Ecto neural progenitor cell (in vitro differentiated cells): Measurements from ENCODE around the gene LIN7C.
"Not testable (repeated sequence)": the region's sequence is repeated elsewhere in the genome, so short reads cannot be mapped to it uniquely, and the experiment has no call there.

Source experiments
- DNase-seq: peaks from one replicate; pipeline ENCODE4 v3.0.0-alpha.2; 2018; ENCODE audit warnings: low spot score

LIN7C gene

DNA sequence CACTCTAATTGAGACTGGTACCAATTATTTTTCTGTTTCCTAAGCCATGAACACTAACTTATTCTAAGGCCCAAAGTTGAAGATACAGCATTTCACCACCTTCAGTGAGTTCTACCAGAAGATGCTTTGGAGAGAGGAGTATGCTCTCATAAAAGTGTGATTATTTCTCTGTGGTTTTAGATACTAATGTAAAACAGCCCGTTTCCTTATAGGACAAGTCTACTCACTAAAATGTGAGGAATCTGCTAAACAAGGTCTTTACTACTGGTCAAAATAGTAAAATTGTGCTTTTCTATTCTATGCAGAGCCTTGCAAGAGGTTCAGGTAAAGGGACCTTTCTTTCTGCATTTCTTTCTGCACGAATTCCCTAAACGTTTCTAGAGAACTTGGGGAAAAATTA is 36.4 kb downstream of the LIN7C start:
- no peak for DNase-seq

DNA sequence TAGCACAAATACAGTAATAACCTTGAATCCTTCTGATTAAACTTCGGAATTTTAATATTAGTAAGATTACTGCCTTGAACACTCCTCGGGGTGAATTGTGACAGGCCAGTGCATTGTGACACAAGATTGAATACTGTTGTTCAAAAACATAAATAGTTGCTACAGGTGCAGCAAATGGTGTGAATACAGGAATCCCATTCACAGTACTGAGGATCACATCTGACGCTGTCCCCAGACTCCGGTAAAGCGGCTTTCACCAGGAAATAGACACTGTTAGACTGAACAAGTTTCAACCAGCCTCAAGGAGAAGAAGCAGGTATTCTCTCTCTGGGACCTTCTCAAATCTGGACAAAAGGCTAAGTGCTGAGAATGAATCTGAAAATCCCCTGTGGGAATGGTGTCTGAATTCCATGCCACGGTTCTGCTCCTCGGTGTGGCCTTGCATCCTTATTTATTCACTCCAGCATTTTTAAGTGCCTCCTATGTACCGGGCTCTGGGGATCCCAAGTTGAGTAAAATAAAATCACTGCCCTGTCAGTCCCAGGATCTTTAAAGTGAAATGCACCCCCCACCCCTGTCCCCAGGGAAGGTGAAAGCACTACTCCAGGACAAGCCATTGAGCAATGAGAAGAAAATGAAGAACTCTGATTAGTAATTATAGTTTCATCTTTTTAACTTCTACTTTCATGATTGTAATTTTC is 37.4 kb downstream of the LIN7C start:
- no peak for DNase-seq

DNA sequence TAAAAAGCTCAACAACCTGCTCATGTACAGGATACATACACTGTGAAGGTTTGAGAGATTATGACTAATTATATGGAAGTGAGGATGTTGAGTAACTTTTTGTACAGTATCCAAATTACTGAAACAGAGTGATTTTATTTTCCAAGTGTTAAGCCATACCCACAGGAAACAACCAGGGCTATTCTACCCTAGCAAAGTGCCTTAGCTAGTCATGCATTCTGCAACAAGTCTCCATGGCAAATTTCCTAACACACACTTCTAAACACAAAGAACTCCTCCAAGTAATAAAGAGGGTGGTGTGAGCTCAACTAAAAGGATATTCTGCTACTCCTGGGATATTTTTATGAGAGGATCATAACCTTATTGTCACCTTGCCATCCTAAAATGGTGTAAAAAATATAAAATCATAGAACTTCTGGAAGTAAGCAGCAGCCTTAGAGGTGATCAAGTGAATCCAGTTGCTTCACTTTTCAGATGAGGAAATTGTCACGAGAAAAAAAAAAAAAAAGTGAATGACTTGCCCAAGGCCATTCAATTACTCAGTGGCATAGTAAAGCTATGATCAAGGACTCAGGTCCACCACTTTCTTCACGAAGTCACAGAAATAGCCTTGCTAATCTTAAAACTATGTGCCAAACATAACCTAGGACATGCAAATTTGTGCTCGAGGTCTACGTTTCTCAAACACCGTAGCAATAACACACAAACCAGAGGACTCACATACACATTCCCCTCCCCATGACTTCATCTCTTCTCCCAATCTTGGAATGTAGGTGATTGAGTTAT is 38.2 kb downstream of the LIN7C start:
- DNase-seq = no peak

DNA sequence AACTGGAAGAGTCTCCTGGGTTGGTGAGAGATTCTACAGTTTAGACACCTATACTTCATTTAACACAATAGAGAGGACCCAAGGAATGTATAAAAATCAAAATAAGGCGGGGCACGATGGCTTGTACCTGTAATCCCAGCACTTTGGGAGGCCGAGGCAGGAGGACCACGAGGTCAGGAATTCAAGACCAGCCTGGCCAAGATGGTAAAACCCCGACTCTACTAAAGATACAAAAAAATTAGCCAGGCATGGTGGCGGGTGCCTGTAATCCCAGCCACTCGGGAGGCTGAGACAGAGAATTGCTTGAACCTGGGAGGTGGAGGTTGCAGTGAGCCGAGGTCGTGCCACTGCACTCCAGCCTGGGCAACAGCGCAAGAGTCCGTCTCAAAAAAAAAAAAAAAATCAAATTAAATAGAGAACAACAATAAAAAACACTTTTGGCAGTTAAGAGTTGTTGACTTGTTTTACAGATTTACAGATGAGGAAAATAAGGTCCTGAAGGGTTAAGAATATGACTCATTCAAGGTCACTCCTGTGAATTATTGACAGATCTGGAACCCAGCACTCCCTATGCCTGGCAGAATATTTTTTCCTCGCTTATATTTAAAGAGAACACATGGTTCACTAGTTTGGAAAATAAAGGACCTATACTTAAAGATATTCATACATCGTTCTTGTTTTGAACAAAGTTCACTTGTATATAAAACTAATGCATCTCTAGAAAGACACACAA is 39.2 kb downstream of the LIN7C start:
- no peak for DNase-seq

DNA sequence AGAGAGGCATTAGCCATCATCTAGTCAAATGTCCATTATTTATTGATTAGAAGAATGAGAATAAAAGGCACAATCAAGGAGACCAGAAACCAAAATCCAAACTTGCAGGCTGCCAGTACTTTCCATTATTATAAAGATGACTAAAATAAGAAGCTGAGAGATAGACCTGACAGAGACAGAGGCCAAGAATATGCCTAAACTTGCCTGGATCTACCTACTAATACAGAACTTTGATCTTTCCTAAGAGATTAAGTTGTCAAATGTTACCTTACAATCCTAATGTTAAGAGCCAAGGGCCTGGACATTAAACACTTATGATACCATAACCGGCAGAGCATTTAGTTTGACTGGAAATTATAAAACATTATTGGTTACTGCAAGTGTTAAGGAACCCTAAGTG is 40.2 kb downstream of the LIN7C start:
- no peak for DNase-seq

DNA sequence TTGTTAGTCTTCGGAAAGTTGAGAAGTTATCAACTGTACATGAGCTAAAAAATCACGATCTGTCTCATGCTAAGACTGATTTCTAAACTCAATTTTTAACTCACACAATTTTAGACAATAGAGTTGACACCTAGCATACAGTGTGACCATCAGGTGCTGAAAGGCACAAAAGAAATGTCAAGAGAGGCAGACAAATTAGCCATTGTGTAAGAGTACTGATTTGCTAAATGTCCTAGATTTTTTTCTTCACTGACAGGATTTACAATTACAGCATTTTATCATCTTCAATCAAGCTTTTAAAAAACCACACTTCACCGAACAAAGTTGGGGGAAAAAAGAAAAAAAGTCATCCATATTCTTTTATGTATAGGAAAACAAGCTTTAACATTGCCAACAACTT is 40.9 kb downstream of the LIN7C start:
- no peak for DNase-seq

DNA sequence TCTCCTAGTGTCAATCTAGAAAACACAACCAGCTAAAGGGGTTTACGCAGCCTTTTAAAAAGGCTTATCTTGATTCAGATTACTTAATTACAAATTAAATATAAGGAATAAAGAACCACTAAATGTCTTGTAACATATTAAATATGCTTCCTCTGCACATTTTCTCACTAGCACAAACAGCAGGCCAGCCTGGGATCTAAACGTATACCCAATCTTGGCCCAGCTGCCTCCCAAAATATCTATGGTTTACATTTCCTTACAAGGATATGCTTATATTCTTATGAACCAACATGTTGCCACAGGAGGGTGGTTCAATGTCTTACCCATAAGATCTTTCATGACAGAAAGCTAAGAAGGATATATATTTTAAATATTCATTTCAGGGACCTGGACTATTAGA is 41.7 kb downstream of the LIN7C start:
- no peak for DNase-seq

DNA sequence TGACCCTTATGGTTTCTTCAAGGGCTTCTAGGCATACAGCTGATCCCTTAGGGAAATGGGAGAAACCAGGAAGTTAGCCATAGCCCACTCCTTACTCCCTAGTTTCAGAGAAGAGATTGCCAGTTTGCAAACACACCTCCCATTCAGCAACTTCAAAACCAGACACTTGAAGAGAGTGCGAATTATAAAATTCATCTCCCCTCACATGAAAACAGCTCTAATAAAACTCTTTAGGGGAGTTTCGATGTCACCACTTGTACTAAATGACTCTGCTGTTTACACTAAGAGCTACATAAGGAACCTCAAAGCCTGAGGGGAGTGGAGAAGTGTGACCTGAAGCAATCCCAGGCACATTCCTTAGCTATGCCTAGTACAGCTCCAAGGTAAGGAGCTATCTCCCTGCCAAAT is 42.3 kb downstream of the LIN7C start:
- no peak for DNase-seq

DNA sequence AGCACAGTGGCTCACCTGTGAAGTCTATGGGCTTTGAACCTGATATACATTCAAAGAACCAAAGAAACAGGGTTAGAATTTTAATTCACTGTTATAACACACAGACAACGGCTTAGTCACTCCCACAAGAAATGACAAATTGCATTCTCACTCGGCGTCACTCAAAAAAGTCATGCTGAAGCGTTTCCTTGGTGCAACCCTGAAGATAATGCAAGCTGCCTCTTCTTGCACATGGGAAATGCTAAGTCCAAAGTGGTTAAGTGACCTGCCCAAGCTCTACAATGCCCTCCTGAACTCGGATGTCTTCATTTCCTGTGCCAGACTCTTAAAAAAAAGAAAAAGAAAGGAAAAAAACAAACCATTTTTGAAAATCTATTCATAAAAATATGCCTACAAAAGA is 44.0 kb downstream of the LIN7C start:
- DNase-seq = no peak

DNA sequence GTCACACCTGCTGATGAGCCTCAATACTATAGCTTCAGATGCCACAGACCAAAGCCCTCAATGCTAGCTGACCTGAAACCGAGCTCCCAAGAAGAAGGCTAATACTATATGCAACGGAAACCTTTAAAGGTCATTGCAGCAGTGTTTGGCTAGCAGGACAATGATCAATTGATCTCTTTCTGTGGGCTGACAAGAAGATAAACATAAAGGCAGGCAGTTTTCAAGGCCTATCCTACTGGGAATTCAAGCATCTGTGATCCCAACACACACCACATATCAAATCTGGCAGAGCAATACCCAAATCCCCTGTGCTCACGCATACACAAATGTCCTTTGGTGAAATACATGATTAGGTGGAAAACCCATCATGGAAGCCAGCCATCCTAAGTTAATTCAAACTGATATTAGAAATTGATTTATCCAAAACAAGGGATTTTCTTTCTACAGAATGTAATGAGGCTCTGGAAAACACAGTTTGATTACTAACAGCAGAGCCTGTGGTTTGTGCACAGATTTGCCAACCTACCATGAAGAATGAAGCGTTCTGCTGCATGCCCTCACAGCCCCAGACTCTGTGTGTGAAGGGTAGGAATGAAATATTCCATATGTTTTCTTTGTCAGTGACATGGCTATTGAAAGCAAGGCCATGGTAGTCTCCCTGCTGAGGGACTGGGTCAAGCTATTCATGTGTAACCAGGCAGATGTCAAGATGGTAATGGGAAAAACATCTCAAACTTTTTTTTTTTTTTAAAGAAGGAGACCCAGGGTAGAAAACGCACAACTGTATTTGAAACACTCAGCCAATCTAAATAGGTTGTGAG is 46.2 kb downstream of the LIN7C start:
- no peak for DNase-seq

DNA sequence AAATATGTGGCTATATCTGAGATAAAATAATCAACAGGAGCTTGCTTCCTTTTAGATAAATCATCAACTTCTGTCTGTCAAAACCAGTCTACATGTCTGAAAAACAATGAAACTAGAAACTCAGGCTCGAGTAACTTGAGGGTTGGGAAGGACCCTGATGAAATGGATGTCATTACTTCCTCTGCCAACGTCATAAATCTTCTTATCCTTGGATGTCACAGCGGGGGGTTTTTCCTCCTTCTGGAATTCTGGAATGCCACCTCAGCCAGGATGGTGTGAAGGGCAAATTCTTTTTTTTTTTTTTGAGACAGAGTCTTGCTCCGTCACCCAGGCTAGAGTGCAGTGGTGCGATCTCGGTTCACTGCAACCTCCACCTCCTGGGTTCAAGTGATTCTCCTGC is 47.4 kb downstream of the LIN7C start:
- no peak for DNase-seq

DNA sequence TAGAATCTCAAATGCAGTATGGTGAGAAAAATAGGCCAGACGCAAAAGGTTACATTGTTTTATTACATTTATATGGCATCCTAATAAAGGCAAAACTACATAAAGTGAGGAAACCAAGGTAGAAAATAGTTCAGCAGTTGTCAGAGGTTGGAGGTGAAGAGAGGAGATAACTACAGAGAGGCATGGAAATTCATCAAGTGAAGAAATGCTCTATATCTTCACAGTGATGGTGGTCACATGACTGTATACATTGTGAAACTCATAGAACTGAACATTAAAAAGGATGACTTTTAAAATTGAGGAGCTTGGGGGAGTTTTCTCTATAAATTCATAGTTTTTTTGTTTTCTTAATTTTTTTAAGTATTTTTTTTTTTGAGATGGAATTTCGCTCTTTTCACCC is 48.4 kb downstream of the LIN7C start:
- DNase-seq = no peak

DNA sequence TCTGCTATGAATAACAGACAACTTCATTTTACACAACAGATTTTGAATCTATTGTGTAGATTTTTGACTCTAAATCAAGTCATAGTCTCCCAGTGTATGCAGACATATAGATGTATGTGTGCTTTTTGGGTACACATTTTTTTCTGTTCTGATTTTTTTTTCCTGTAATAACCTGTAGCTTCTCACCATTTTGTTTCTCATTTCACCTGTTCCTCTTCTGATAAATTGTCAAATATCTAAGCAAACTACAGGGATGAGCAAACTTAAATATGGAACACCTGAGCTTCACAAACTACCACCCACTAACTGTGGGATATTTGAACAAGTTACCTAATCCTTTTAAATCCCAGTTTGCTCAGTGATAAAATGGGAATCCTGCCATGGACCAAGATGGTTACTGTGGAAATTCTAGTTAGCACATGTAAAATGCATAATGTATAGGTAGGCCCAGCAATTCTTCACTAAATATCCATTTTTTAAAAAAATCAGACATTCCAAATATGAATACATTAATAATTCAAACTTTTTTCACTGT is 49.7 kb downstream of the LIN7C start:
- no peak for DNase-seq

DNA sequence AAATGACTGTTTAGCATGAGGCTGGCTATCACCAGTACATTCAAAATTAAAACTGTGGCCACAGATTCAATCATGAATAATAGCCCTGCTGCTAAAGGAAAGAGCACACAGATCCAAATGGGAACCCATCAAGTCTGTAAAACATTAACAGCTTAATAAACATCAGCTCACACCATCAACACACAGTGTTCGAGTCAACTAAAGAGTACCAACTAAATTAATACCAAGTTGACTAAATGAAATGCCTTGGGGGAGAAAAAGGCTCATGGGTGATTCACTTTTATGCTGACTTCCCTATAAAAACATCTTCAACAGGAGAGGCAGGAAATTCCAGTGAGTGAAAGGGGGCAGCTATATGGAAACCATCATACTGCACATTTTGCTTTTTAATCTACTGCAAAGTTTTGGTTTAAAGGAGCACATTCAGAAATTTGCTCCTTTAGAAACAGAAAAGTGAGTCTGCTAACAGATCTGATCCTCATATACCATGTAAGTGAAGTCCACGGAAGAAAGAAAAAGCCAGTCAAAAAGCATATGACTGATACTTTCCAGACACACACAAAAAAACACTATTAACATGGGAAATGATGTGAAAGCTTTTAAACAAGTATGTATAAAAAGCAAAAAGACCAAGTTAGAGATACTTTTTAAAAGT is 50.3 kb downstream of the LIN7C start:
- no peak for DNase-seq

DNA sequence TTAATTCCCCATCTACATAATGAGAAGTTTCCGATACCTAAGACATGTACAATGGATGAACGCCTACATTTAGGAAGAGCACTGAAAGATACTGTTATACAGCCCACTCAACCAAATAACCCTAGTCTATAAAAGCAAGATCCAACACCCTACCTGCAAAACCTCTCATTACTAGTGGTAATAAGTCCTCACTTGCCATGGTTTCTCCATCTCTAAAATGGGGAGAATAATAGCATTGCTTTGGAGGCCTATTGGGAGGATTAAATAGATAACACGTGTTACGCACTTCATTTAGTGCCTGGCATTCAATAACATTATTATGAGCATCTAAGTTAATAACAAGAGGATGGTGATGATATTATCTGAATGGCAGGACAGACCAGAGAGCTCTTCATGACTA is 50.9 kb downstream of the LIN7C start:
- DNase-seq = no peak

DNA sequence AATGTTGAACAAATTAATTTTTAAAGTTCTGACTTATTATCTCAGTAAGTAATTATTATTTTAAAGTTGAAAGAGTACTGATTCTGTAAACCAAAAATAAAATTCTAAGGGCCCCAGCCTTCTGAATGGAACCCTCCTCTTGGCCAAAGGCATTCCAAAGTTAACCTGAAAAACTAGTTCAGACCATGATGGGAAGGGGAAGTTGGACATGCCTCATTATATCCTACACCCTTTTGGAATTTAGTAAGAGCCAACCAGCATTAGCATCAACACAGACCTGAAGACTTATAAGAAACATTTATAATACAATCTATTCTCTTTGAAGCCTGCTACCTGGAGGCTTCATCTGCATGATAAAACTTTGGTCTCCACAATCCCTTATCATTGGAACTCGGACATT is 52.9 kb downstream of the LIN7C start:
- no peak for DNase-seq

DNA sequence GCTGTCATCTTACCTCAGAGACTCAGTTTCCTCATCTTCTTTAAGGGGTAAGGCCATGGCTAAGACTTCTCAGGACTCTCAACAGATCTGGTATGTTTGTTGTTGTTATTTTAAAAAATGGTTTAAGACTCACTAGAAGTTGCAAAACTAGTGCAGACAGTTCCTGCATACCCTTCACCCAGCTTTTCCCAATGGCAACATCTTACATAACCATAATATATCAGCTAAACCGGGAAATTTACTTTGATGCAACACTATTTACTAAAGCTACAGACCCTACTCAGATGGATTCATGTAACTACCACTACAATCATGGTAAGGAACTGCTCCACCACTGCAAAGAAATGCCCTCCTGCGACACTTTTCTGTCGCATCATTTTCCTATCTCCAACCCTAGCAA is 54.4 kb downstream of the LIN7C start:
- DNase-seq = no peak

DNA sequence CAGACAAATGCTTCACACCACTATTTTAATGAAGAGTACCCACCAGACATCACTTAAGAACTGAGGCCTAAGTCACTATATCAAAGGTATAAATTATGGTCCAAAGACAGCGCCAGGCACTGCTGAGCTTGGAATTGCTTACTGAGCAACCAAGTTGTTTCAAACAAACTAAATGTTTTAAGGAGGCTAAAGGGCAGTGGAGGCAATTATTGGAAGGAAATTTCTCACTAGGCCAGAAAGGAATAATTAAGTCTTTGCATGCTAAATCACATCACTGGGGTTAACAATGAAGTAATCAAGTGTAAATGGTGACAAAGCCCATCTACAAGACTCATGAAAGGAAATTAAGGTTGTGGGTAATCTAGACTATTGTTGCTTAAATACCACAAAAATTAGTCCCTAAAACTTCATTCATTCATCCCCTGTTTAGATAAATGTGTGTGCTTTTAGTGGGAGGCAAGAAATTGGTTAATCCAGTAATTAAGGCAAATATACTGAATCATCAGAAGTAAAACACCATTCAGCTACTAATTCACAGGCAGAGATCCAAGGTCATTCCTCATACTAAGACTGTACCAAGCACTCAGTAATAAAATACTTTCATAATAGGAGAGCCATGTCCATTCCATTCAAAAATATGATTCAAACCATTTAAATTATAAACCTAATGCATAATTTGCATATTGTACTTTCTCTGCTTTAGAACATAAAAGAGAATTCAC is 55.2 kb downstream of the LIN7C start:
- no peak for DNase-seq

DNA sequence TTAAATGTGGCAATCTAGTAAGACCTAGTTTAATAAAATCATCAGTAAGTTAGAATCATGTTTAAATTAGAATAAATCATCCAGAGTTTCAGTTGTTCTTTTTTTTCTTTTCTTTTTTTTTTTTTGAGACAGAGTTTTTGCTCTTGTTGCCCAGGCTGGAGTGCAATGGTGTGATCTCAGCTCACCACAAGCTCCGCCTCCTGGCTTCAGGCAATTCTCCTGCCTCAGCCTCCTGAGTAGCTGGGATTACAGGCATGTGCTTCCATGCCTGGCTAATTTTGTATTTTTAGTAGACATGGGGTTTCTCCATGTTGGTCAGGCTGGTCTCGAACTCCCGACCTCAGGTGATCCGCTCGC is 58.4 kb downstream of the LIN7C start:
- DNase-seq = not testable (repeated sequence)

DNA sequence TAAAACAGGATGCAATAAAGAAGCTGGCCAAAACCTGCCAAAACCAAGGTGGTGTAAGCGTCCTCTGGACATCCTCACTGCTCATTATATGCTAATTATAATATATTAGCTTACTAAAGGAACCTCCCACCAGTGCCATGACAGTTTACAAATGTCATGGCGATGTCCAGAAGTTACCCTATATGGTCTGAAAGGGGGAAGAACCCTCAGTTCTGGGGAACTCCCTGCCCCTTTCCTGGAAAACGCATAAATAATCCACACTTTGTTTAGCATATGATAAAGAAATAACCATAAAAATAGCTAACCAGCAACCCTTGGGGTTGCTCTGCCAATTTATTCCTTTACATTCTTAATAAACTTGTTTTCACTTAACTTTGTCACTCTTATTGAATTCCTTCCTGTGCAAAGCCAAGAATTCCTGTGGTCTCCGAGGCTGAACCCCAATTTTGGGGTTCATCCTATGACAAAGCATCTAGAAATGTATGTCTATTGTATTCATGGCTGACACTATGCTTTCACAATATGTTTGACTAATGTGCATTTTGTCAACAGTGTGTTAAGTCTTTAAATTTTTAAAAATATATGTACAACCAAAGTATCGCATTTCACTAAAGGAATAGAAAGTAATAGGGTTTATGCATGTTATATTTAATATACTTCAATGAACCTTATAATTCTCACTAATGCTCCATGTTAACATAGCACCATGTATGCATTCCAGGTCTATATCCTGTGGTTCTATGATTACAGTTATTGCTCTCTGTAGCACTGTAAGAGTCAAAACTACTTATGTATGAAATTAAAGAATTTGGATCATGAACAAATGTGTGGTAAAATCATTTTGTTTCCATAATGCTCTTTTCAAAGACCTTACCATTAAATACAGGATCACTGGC is 59.0 kb downstream of the LIN7C start:
- no peak for DNase-seq
